Endothelial cell of umbilical vein (primary cell): ENCODE measurements around the gene CAV2. TPM values are rescaled to one million over a fixed set of nuclear protein-coding genes. Genes with fewer than 3 reads are reported as not detected.
A peak's percentile ranks its signal among the peaks of the same experiment; 100 is the strongest.

Experiments used
- BruUV-seq: library from RNA; stranded (reverse); fragments of 400-500 nt; replicated peaks from 2 replicates; lab custom pipeline; 2021; lab: Mats Ljungman, UMichigan
- CTCF ChIA-PET: fragments of 300-600, 350-600 bp; sonication (Branson Sonifier 250); formaldehyde crosslinking; loops from one replicate; lab custom pipeline; 2021; ENCODE audit warnings: antibody characterized with exemption, inconsistent platforms; lab: Charles Lee
- POLR2A ChIA-PET: fragments of 300-600, 350-600 bp; sonication (Branson Sonifier 250); formaldehyde crosslinking; loops from one replicate; lab custom pipeline; 2021; ENCODE audit warnings: antibody characterized with exemption, inconsistent platforms; lab: Charles Lee
- DNase-seq: peaks from one replicate; pipeline ENCODE4 v3.0.0-alpha.2; 2011; ENCODE audit warnings: low read depth, low spot score
- FAIRE-seq: peaks from 2 replicates; lab custom pipeline; 2011; peaks lifted over from hg19 to GRCh38; lab: Jason Lieb, UNC
- H2AFZ ChIP-seq: 2 replicates; pipeline ENCODE4 v1.6.0; 2012; ENCODE audit warnings: low read depth, low read length, control low read depth, inconsistent platforms
- H3K27ac ChIP-seq: 2 replicates; pipeline ENCODE4 v1.5.1; 2011; ENCODE audit warnings: low read depth, mild to moderate bottlenecking, control low read depth, low read length, moderate library complexity; ENCODE audit not compliant: insufficient read depth
- H3K27me3 ChIP-seq, 2 experiments: 2 replicates each; pipeline versions ENCODE4 v1.6.0 to v1.6.1; 2011; ENCODE audit warnings: low read length in 2 of 2, mixed read lengths in 1 of 2; ENCODE audit not compliant: control insufficient read depth in 2 of 2, insufficient read depth in 2 of 2
- H3K36me3 ChIP-seq, 2 experiments: 2 replicates in 1 of 2; 3 replicates in 1 of 2; pipeline ENCODE4 v1.5.1; 2011; ENCODE audit warnings: low read length in 2 of 2, mild to moderate bottlenecking in 1 of 2, moderate library complexity in 1 of 2; ENCODE audit not compliant: control insufficient read depth in 2 of 2, insufficient read depth in 2 of 2; ENCODE audit errors: extremely low read depth in 1 of 2
- H3K4me1 ChIP-seq: 3 replicates; pipeline ENCODE4 v1.5.1; 2011; ENCODE audit warnings: mild to moderate bottlenecking, low read length; ENCODE audit not compliant: control insufficient read depth, insufficient read depth; ENCODE audit errors: extremely low read depth
- H3K4me2 ChIP-seq: 2 replicates; pipeline ENCODE4 v1.6.1; 2011; ENCODE audit warnings: low read length, control low read depth, mixed read lengths; ENCODE audit not compliant: insufficient read depth
- H3K4me3 ChIP-seq, 3 experiments: fragments of 200-600 bp in 1 of 3; sonication (generic), shearing (Covaris generic) in 1 of 3; replicated peaks in 1 of 3; 2 replicates each; pipeline ENCODE4 v1.5.1; 2011 to 2016; ENCODE audit warnings: control low read depth in 3 of 3, low read length in 3 of 3, mild to moderate bottlenecking in 2 of 3, inconsistent platforms in 1 of 3, low read depth in 1 of 3, moderate library complexity in 1 of 3; ENCODE audit not compliant: insufficient read depth in 1 of 3
- H3K79me2 ChIP-seq: 2 replicates; pipeline ENCODE4 v1.6.0; 2012; ENCODE audit warnings: low read length, inconsistent platforms; ENCODE audit not compliant: control insufficient read depth, insufficient read depth
- H3K9ac ChIP-seq: replicated peaks from 2 replicates; pipeline ENCODE3; 2011; ENCODE audit warnings: low read length, control low read depth; ENCODE audit not compliant: insufficient read depth; ENCODE audit errors: extremely low read depth
- H3K9me1 ChIP-seq: replicated peaks from 3 replicates; pipeline ENCODE4 v1.6.0; 2011; ENCODE audit warnings: mild to moderate bottlenecking, low read length; ENCODE audit not compliant: control insufficient read depth, insufficient read depth; ENCODE audit errors: extremely low read depth
- H3K9me3 ChIP-seq: replicated peaks from 2 replicates; pipeline ENCODE4 v1.5.1; 2012; ENCODE audit warnings: low read length, inconsistent platforms; ENCODE audit not compliant: control insufficient read depth, insufficient read depth
- H4K20me1 ChIP-seq: replicated peaks from 2 replicates; pipeline ENCODE3; 2011; ENCODE audit warnings: mild to moderate bottlenecking, low read length; ENCODE audit not compliant: control insufficient read depth, insufficient read depth; ENCODE audit errors: extremely low read depth
- FOS ChIP-seq: IDR thresholded peaks from 2 replicates; pipeline ENCODE4 v1.6.1; 2011; ENCODE audit warnings: mild to moderate bottlenecking, low read length, moderate library complexity, borderline replicate concordance; ENCODE audit not compliant: insufficient read depth
- GATA2 ChIP-seq: IDR thresholded peaks from 2 replicates; pipeline ENCODE4 v1.7.0; 2011; ENCODE audit warnings: low read depth, mild to moderate bottlenecking, moderate library complexity, mixed read lengths, low read length; ENCODE audit not compliant: insufficient read length, insufficient read depth
- JUN ChIP-seq: IDR thresholded peaks from 2 replicates; pipeline ENCODE4 v1.6.1; 2011; ENCODE audit warnings: borderline replicate concordance, low read depth; ENCODE audit not compliant: insufficient read length, insufficient read depth
- MAX ChIP-seq: IDR thresholded peaks from 2 replicates; pipeline ENCODE4 v1.6.1; 2011; ENCODE audit not compliant: insufficient read depth, insufficient read length
- MYC ChIP-seq: IDR thresholded peaks from one replicate; pipeline ENCODE4 v1.6.1; 2011; ENCODE audit warnings: mild to moderate bottlenecking, low read depth, low read length
- POLR2A ChIP-seq: IDR thresholded peaks from 2 replicates; pipeline ENCODE4 v1.6.1; 2012; ENCODE audit warnings: low read depth, mild to moderate bottlenecking, control low read depth, low read length
- POLR2AphosphoS5 ChIP-seq: IDR thresholded peaks from 2 replicates; pipeline ENCODE4 v1.6.1; 2012; ENCODE audit warnings: low read depth, mild to moderate bottlenecking, control low read depth, low read length, moderate library complexity; ENCODE audit not compliant: insufficient read depth
- dilution Hi-C: fragments of 300-500 bp; cut with MboI; formaldehyde crosslinking; loops from one replicate; pipeline ENCODE4 v1.15.0; 2019; ENCODE audit warnings: low sequenced_read_pairs; ENCODE audit not compliant: extremely low pct_ligation_motif_present
- intact Hi-C: fragments of 100-400 bp; cut with micrococcal nuclease; formaldehyde crosslinking; loops from one replicate; pipeline ENCODE4 v1.10.0; 2022
- polyA plus RNA-seq, 4 experiments: library from polyadenylated mRNA; depleted of rRNA in 3 of 4; stranded (reverse) in 3 of 4; unstranded in 1 of 4; fragments of >200 nt; gene quantifications; 2 replicates each; pipeline versions ENCODE4 v1.2.1 to v1.2.3, GENCODE V29; 2011 to 2012; ENCODE audit warnings: missing spikeins in 1 of 4
- total RNA-seq: library from RNA; stranded (reverse); gene quantifications from 2 replicates; pipeline ENCODE4 v1.2.3, GENCODE V29; 2021
- TF ChIP-seq, protein P1 (sequence below), 2 donors: IDR thresholded peaks; 1 replicate in 1 of 2; 2 replicates in 1 of 2; pipeline ENCODE4 v1.5.1; 2011; ENCODE audit warnings: low read length in 2 of 2, mild to moderate bottlenecking in 2 of 2, moderate library complexity in 2 of 2, control low read depth in 1 of 2, inconsistent platforms in 1 of 2, low read depth in 1 of 2; ENCODE audit not compliant: insufficient read depth in 1 of 2; ENCODE audit errors: extremely low read depth in 1 of 2

The CAV2 gene
- total and polyA plus RNA-seq, 2 donors (not counting 3 experiments of a cell fraction or from before 2014, with no cell fraction given) = 179 to 327 TPM

DNA sequence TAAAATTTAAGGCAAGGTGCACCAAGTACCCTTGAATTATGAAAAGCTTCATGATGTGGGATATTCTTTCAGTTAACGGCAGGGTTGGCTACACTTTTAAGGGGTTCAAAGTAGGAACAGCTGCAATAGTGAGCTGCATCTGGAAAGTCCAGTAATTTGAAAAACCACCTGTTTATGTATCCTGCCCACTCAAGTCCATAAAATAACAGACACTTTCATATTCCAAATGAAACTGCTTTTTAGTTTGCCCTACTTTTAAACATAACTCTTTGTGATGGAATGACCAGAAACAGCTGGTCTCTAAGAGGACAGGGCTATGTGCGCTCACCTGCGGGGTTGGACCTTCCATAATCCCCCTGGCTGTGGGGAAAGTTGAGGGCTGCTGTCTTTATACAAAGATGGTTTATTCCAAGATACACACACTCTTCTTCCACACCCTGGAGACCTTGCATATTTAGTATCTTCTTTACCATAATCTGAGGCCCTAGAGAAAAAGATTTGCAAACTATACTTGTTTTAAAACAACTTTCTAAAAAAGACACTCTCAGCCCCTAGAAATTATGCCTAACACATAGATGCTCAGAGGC, 32.7 kb downstream of the CAV2 start:
- TF ChIP-seq POLR2A = peak; percentile 12
- TF ChIP-seq, protein P1, sequence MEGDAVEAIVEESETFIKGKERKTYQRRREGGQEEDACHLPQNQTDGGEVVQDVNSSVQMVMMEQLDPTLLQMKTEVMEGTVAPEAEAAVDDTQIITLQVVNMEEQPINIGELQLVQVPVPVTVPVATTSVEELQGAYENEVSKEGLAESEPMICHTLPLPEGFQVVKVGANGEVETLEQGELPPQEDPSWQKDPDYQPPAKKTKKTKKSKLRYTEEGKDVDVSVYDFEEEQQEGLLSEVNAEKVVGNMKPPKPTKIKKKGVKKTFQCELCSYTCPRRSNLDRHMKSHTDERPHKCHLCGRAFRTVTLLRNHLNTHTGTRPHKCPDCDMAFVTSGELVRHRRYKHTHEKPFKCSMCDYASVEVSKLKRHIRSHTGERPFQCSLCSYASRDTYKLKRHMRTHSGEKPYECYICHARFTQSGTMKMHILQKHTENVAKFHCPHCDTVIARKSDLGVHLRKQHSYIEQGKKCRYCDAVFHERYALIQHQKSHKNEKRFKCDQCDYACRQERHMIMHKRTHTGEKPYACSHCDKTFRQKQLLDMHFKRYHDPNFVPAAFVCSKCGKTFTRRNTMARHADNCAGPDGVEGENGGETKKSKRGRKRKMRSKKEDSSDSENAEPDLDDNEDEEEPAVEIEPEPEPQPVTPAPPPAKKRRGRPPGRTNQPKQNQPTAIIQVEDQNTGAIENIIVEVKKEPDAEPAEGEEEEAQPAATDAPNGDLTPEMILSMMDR (IDR thresholded peaks at IDR 0.05; ENCODE audit: extremely low read depth in 1 of 2, insufficient read depth in 1 of 2, low read depth in 1 of 2, low read length in 2 of 2) = no peak
- TF ChIP-seq MYC = no peak
- no peak for TF ChIP-seq FOS
- no peak for TF ChIP-seq JUN
- Histone ChIP-seq H3K27me3 (no peaks in the 10 kb centered on the region), H3K27ac (no peak overlapping the region), H3K9me3 (no peaks in the 10 kb centered on the region), H3K4me1 (peaks cover 66% of the 10 kb centered on the region), H3K4me2 (peak overlapping the region; percentile 27), H3K36me3 (peaks cover 21 to 43% of the 10 kb centered on the region in 2 experiments), H3K9ac (no peak overlapping the region), H4K20me1 (peaks cover 9% of the 10 kb centered on the region), H3K9me1 (no peaks in the 10 kb centered on the region), H3K4me3 (no peak overlapping the region), H3K79me2 (peaks cover 93% of the 10 kb centered on the region), H2AFZ (no peak overlapping the region)
- DNase-seq = no peak
- CTCF ChIA-PET = interaction anchor here (0.7 to 2.9 kb wide), 4 partner anchors 50 to 352 kb away, joined by 3 to 19 read pairs (median 3); no protein-coding TSS in a partner anchor
- no TSS peak for BruUV-seq
- POLR2A ChIA-PET = no interaction called here
- intact Hi-C loops = no loop called here
- no peak for FAIRE-seq
- dilution Hi-C loops = no loop called here

DNA sequence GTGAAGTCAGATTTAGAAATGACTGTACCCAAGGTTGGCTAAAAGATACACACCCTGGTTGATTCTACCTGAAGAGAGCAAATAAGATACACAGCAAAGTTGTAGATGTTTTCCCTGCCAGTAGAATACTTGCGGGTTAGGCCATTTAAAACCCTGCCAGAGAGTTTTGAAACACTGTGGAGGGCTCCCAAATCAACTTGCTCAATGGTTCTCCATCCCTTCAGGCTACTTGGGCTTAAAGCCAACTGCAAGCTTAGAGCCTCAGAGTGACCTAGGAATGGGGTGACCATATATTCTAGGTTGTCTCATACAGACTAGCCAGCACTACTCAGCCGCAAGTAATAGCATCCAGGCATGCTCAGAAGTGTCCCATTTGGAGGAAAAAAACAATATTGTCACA, 35.3 kb downstream of the CAV2 start:
- TF ChIP-seq GATA2 (no peak), MYC (no peak), POLR2AphosphoS5 (no peak), JUN (no peak), POLR2A (no peak), MAX (no peak)
- TF ChIP-seq, protein P1 (IDR thresholded peaks at IDR 0.05; ENCODE audit: extremely low read depth in 1 of 2, insufficient read depth in 1 of 2, low read depth in 1 of 2, low read length in 2 of 2) = no peak
- dilution Hi-C loops (no loop called here), intact Hi-C loops (no loop called here)
- Histone ChIP-seq H3K9ac (no peak overlapping the region), H3K4me2 (peak overlapping the region; percentile 34), H2AFZ (no peak overlapping the region), H3K36me3 (peaks cover 28 to 50% of the 10 kb centered on the region in 2 experiments), H4K20me1 (peaks cover 5% of the 10 kb centered on the region), H3K4me1 (peaks cover 42% of the 10 kb centered on the region), H3K9me3 (no peaks in the 10 kb centered on the region), H3K4me3 (no peak overlapping the region), H3K27ac (peak overlapping the region; percentile 46), H3K27me3 (no peaks in the 10 kb centered on the region), H3K9me1 (no peaks in the 10 kb centered on the region), H3K79me2 (peaks cover 93% of the 10 kb centered on the region)
- POLR2A ChIA-PET = no interaction called here
- BruUV-seq = TSS peak; percentile 22
- no peak for DNase-seq
- FAIRE-seq = no peak
- CTCF ChIA-PET = interaction anchor here (3.8 kb wide), 1 partner anchor 53 kb away, joined by 13 read pairs; no protein-coding TSS in a partner anchor
